GM19468 (cell line): Measurements from ENCODE around the gene RIMKLB.

Source experiments
- ATAC-seq: cut with Tn5 transposase; IDR thresholded peaks from one replicate; pipeline ENCODE4 v1.9.1; 2021; ENCODE audit warnings: mild to moderate bottlenecking, moderate library complexity, moderate number of reproducible peaks; ENCODE audit not compliant: unreplicated experiment; ENCODE audit errors: extremely low read depth

Gene RIMKLB

GRCh38 chr12:8697476-8698131 lies at the start of gene RIMKLB:
Gene RIMKLB (plus strand): TSS chr12:8697991. CDS start chr12:8713867, 15,876 bp downstream.
- no peak for ATAC-seq

- ATAC-seq = peak; percentile 45
Measured at GRCh38 chr12:8648576-8649205, 49.1 kb upstream of the RIMKLB start.

GRCh38 chr12:8655421-8655820 lies 42.4 kb upstream of the RIMKLB start:
- no peak for ATAC-seq

GRCh38 chr12:8658346-8658745 lies 39.4 kb upstream of the RIMKLB start:
- no peak for ATAC-seq

- no peak for ATAC-seq
Measured at GRCh38 chr12:8661016-8661415, 36.8 kb upstream of the RIMKLB start.

GRCh38 chr12:8661751-8662150 lies 36.0 kb upstream of the RIMKLB start:
- no peak for ATAC-seq

GRCh38 chr12:8662593-8662992 lies 35.2 kb upstream of the RIMKLB start, which contains the start of gene MFAP5:
Gene MFAP5 (minus strand): TSS chr12:8662826. CDS start chr12:8662104, 722 bp downstream.
- ATAC-seq = no peak

GRCh38 chr12:8664228-8664913 lies 33.4 kb upstream of the RIMKLB start:
- ATAC-seq = no peak

- ATAC-seq = no peak
Measured at GRCh38 chr12:8665759-8666158, 32.0 kb upstream of the RIMKLB start.

GRCh38 chr12:8667270-8667669 lies 30.5 kb upstream of the RIMKLB start:
- ATAC-seq = no peak

GRCh38 chr12:8668441-8668840 lies 29.4 kb upstream of the RIMKLB start:
- ATAC-seq = no peak

GRCh38 chr12:8672381-8672780 lies 25.4 kb upstream of the RIMKLB start:
- no peak for ATAC-seq

- peak; percentile 26 for ATAC-seq
Measured at GRCh38 chr12:8675591-8676036, 22.2 kb upstream of the RIMKLB start.

GRCh38 chr12:8676651-8677050 lies 21.1 kb upstream of the RIMKLB start:
- ATAC-seq = no peak

GRCh38 chr12:8677362-8677761 lies 20.4 kb upstream of the RIMKLB start:
- no peak for ATAC-seq

GRCh38 chr12:8678661-8679111 lies 19.1 kb upstream of the RIMKLB start:
- ATAC-seq = no peak

GRCh38 chr12:8680533-8680932 lies 17.3 kb upstream of the RIMKLB start:
- ATAC-seq = no peak

- ATAC-seq = no peak
Measured at GRCh38 chr12:8681129-8681884, 16.5 kb upstream of the RIMKLB start.

- no peak for ATAC-seq
Measured at GRCh38 chr12:8685051-8685450, 12.7 kb upstream of the RIMKLB start.

GRCh38 chr12:8687846-8688601 lies 9.8 kb upstream of the RIMKLB start:
- ATAC-seq = no peak
